HG03139 (cell line): ENCODE measurements around the gene AOAH.

Experiments used
- ATAC-seq: cut with Tn5 transposase; IDR thresholded peaks from one replicate; pipeline ENCODE4 v1.9.1; 2021; ENCODE audit not compliant: unreplicated experiment

Gene AOAH

GRCh38 chr7:36565792-36566356 is 158.4 kb downstream of the AOAH start:
- ATAC-seq = no peak

- no peak for ATAC-seq
These were observed 159.8 kb downstream of the AOAH start for GRCh38 chr7:36564489-36564888.

- no peak for ATAC-seq
These were observed 160.5 kb downstream of the AOAH start for GRCh38 chr7:36563706-36564327.

GRCh38 chr7:36562121-36562520 is 162.2 kb downstream of the AOAH start:
- ATAC-seq = no peak

GRCh38 chr7:36549029-36549428 is 175.3 kb downstream of the AOAH start:
- ATAC-seq = no peak

- no peak for ATAC-seq
These were observed 176.9 kb downstream of the AOAH start for GRCh38 chr7:36547416-36547815.

- no peak for ATAC-seq
These were observed 178.0 kb downstream of the AOAH start for GRCh38 chr7:36546331-36546730.

- no peak for ATAC-seq
These were observed 179.0 kb downstream of the AOAH start for GRCh38 chr7:36545291-36545690.

- no peak for ATAC-seq
These were observed 186.2 kb downstream of the AOAH start for GRCh38 chr7:36538126-36538525.

- ATAC-seq = no peak
These were observed 188.2 kb downstream of the AOAH start for GRCh38 chr7:36535866-36536664.

GRCh38 chr7:36533717-36534116 is 190.6 kb downstream of the AOAH start:
- no peak for ATAC-seq

GRCh38 chr7:36532981-36533499 is 191.3 kb downstream of the AOAH start:
- no peak for ATAC-seq

GRCh38 chr7:36531951-36532350 is 192.3 kb downstream of the AOAH start:
- ATAC-seq = no peak

- ATAC-seq = no peak
These were observed 193.8 kb downstream of the AOAH start for GRCh38 chr7:36530456-36530855.

- ATAC-seq = no peak
These were observed 196.8 kb downstream of the AOAH start for GRCh38 chr7:36527549-36527913.

- no peak for ATAC-seq
These were observed 197.3 kb downstream of the AOAH start for GRCh38 chr7:36526863-36527548.

- ATAC-seq = no peak
These were observed 200.8 kb downstream of the AOAH start for GRCh38 chr7:36523371-36524101.

- ATAC-seq = no peak
These were observed 201.8 kb downstream of the AOAH start for GRCh38 chr7:36522453-36523007.

- no peak for ATAC-seq
These were observed 202.4 kb downstream of the AOAH start for GRCh38 chr7:36521911-36522310.

- no peak for ATAC-seq
These were observed 203.2 kb downstream of the AOAH start for GRCh38 chr7:36521133-36521532.

GRCh38 chr7:36515847-36516246 is 208.4 kb downstream of the AOAH start:
- ATAC-seq = no peak
